Panc1 (cell line): ENCODE measurements around the gene DHRS12.

ENCODE experiments used
- CTCF ChIP-seq: fragments of 450-650 bp; IDR thresholded peaks from 2 replicates; pipeline ENCODE4 v1.5.1; 2017; ENCODE audit warnings: mild to moderate bottlenecking
- POLR2AphosphoS5 ChIP-seq: IDR thresholded peaks from 2 replicates; pipeline ENCODE4 v1.6.1; 2012; ENCODE audit warnings: mild to moderate bottlenecking, low read depth, low read length, moderate library complexity
- SIN3A ChIP-seq: IDR thresholded peaks from 2 replicates; pipeline ENCODE4 v1.6.1; 2012; ENCODE audit warnings: low read depth, mild to moderate bottlenecking, low read length, moderate library complexity, borderline replicate concordance; ENCODE audit not compliant: insufficient read depth

DNA sequence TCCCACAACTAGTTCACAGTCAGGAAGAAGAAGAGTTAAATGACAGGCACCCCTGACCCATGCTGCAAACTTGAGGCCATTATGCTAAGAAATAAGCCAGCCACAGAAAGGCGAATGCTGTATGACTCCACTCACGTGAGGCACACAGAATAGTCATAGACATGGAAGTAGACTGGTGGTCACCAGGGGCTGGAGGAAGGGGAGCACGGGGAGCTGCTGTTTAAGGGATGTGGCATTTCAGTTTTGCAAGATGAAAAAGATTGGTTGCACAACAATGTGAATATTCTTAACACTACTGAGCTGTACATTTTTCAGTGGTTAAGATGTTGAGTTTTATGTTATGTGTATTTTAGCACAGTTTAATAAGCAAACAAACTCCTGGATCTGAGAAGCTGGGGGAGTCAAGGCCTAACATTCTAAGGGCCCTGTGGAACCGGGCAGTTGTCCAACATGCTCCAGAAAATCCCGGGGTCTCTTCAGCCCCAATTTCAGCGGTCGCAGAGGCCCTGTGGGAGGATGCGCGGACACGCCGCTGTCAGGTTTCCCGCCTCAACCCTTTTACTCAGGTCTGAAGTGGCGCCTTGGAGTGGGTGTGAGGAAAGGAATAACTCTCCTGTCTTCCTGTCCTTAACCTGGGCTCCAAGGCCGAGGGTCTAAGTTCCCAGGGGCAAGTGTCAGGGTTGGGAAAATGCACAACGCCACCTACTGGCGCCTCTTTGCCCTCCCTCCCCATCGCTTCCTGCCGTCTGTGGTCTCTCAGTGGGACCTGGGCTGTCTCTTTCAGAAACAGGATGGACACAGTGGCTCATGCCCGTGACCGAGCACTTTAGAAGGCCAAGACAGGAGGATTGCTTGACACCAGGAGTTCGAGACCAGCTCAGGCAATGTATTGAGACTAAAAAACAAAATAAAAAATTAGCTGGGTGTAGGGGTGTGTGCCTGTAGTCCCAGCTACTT, 45.5 kb upstream of the DHRS12 start:
- TF ChIP-seq CTCF (peak; percentile 69), POLR2AphosphoS5 (no peak), SIN3A (no peak)
